Esophagus (tissue), 2 donors: ENCODE results near the gene DNTTIP2. TPM values are rescaled to one million over a fixed set of nuclear protein-coding genes. Genes with fewer than 3 reads are reported as not detected.

ENCODE experiments used
- H3K27ac ChIP-seq, 2 donors: one replicate each; pipeline ENCODE4 v1.5.1; 2013; ENCODE audit warnings: low read depth in 2 of 2, mild to moderate bottlenecking in 2 of 2, inconsistent platforms in 1 of 2, low read length in 1 of 2, moderate library complexity in 1 of 2
- H3K27me3 ChIP-seq, 2 donors: one replicate each; pipeline ENCODE4 v1.6.1; 2013; ENCODE audit warnings: low read length in 2 of 2, control low read depth in 1 of 2, mild to moderate bottlenecking in 1 of 2; ENCODE audit not compliant: insufficient read depth in 2 of 2, control insufficient read depth in 1 of 2
- H3K36me3 ChIP-seq, 2 donors: one replicate each; pipeline ENCODE4 v1.6.1; 2013; ENCODE audit warnings: low read length in 1 of 2; ENCODE audit not compliant: control insufficient read depth in 2 of 2, insufficient read depth in 2 of 2
- H3K4me1 ChIP-seq, 2 donors: one replicate each; pipeline ENCODE4 v1.6.1; 2013; ENCODE audit warnings: low read length in 1 of 2; ENCODE audit not compliant: control insufficient read depth in 2 of 2, insufficient read depth in 2 of 2
- H3K4me3 ChIP-seq, 2 donors: one replicate each; pipeline ENCODE4 v1.5.1; 2013; ENCODE audit warnings: low read length in 2 of 2, mild to moderate bottlenecking in 2 of 2, low read depth in 1 of 2, moderate library complexity in 1 of 2
- H3K9me3 ChIP-seq, 2 donors: one replicate each; pipeline ENCODE4 v1.6.1; 2013; ENCODE audit warnings: mild to moderate bottlenecking in 2 of 2, low read depth in 1 of 2, low read length in 1 of 2, moderate library complexity in 1 of 2; ENCODE audit not compliant: control insufficient read depth in 2 of 2, insufficient read depth in 1 of 2
- WGBS, 2 donors: extraction: QIAGEN DNeasy Blood & Tissue Kit; methylation state at CpG; one replicate each; pipeline ENCODE4 v1.1.7; 2013; 5-methylcytosine and 5-hydroxymethylcytosine counted together
- polyA plus RNA-seq, 2 donors: library from polyadenylated mRNA; stranded (reverse); fragments of 200-250 nt; gene quantifications; one replicate each; pipeline ENCODE4 v1.2.3, GENCODE V29; 2013
- donor health status: healthy with polysubstance abuse.
- donor health status: Bipolar disorder and iron deficiency.

Gene DNTTIP2
- polyA plus RNA-seq, 2 donors: 29.2 to 46.4 TPM

GRCh38 chr1:93817819-93818569, 61.0 kb downstream of the DNTTIP2 start:
- H3K4me3 ChIP-seq: no peak overlapping the region
- no peaks in the 10 kb centered on the region for H3K27me3 ChIP-seq
- H3K27ac ChIP-seq: no peak overlapping the region
- H3K9me3 ChIP-seq: no peaks in the 10 kb centered on the region
- 77 to 78% methylated on average over 12 of the region's 12 CpGs for WGBS, 2 donors
- H3K4me1 ChIP-seq: no peaks in the 10 kb centered on the region
- H3K36me3 ChIP-seq: no peaks in the 10 kb centered on the region

- H3K4me1 ChIP-seq: no peaks in the 10 kb centered on the region
- no peaks in the 10 kb centered on the region for H3K36me3 ChIP-seq
- no peaks in the 10 kb centered on the region for H3K27me3 ChIP-seq
- H3K27ac ChIP-seq: no peak overlapping the region
- H3K4me3 ChIP-seq: no peak overlapping the region
- no peaks in the 10 kb centered on the region for H3K9me3 ChIP-seq
- 49 to 64% methylated on average over 3 of the region's 3 CpGs for WGBS, 2 donors
Measured at GRCh38 chr1:93816970-93817678, 61.9 kb downstream of the DNTTIP2 start.

Other genes starting within 250 kb of the DNTTIP2 start
- 1 to 10 TPM; 7.5 to 9.4 TPM for gene BCAR3, start 197.4 kb downstream of the DNTTIP2 start, polyA plus RNA-seq
- 1 to 10 TPM; 1.4 to 5.0 TPM for gene GCLM, start 30.2 kb upstream of the DNTTIP2 start, polyA plus RNA-seq
- gene ABCA4, start 241.9 kb upstream of the DNTTIP2 start, polyA plus RNA-seq: under 1 TPM; 0.04 to 0.07 TPM